ENCODE measurements around the gene PIP5K1A. TPM values are rescaled to one million over a fixed set of nuclear protein-coding genes. Genes with fewer than 3 reads are reported as not detected.

Gene PIP5K1A
- total RNA-seq, 2 donors from 2014 or later = 34.7 to 46.9 TPM

Other genes starting within 250 kb of the PIP5K1A start
- 100 to 1,000 TPM in 1 of 2 donors, 10 to 100 TPM in 1; 72.0 to 105 TPM for gene CERS2, start 223.7 kb upstream of the PIP5K1A start, total RNA-seq
- under 1 TPM; 0.15 to 0.44 TPM for gene ANXA9, start 216.3 kb upstream of the PIP5K1A start, total RNA-seq
- gene MINDY1, start 191.7 kb upstream of the PIP5K1A start, total RNA-seq = 10 to 100 TPM; 32.2 to 36.2 TPM
- 10 to 100 TPM; 33.1 to 36.6 TPM for gene PRUNE1, start 190.1 kb upstream of the PIP5K1A start, total RNA-seq
- under 1 TPM; 0.15 to 0.16 TPM for gene BNIPL, start 162.0 kb upstream of the PIP5K1A start, total RNA-seq
- 1 to 10 TPM; 4.8 to 6.5 TPM for gene C1orf56, start 150.8 kb upstream of the PIP5K1A start, total RNA-seq
- gene CDC42SE1, start 138.9 kb upstream of the PIP5K1A start, total RNA-seq = 10 to 100 TPM; 36.5 to 55.3 TPM
- 1 to 10 TPM; 2.0 to 2.7 TPM for gene MLLT11, start 138.2 kb upstream of the PIP5K1A start, total RNA-seq
- 10 to 100 TPM; 13.4 to 15.6 TPM for gene GABPB2, start 127.8 kb upstream of the PIP5K1A start, total RNA-seq
- gene SEMA6C, start 51.9 kb upstream of the PIP5K1A start, total RNA-seq = 10 to 100 TPM; 23.6 to 37.0 TPM
- gene TNFAIP8L2, start 41.9 kb upstream of the PIP5K1A start, total RNA-seq = 1 to 10 TPM; 2.1 to 5.3 TPM
- 10 to 100 TPM in 1 of 2 donors, 1 to 10 TPM in 1; 9.7 to 10.3 TPM for gene LYSMD1, start 32.6 kb upstream of the PIP5K1A start, total RNA-seq
- 10 to 100 TPM; 19.4 to 20.9 TPM for gene SCNM1, start 32.4 kb upstream of the PIP5K1A start, total RNA-seq
- gene TMOD4, start 22.6 kb upstream of the PIP5K1A start, total RNA-seq = not detected
- gene VPS72, start 8.4 kb upstream of the PIP5K1A start, total RNA-seq = 10 to 100 TPM; 38.3 to 48.4 TPM
- gene PSMD4, start 56.2 kb downstream of the PIP5K1A start, total RNA-seq = 100 to 1,000 TPM; 134 to 136 TPM
- 10 to 100 TPM; 12.8 to 15.6 TPM for gene ZNF687, start 83.7 kb downstream of the PIP5K1A start, total RNA-seq
- 10 to 100 TPM; 46.3 to 49.4 TPM for gene PI4KB, start 128.9 kb downstream of the PIP5K1A start, total RNA-seq
- 10 to 100 TPM; 23.1 to 23.8 TPM for gene RFX5, start 148.7 kb downstream of the PIP5K1A start, total RNA-seq
- gene SELENBP1, start 174.2 kb downstream of the PIP5K1A start, total RNA-seq = 10 to 100 TPM; 30.6 to 82.2 TPM
- 100 to 1,000 TPM; 163 to 197 TPM for gene PSMB4, start 201.0 kb downstream of the PIP5K1A start, total RNA-seq

All from left cardiac atrium (tissue), 2 donors.